HG02678 (cell line): ENCODE data around the gene PRKAG2.

Source experiments
- ATAC-seq: cut with Tn5 transposase; IDR thresholded peaks from one replicate; pipeline ENCODE4 v1.9.1; 2021; ENCODE audit warnings: mild to moderate bottlenecking, moderate library complexity; ENCODE audit not compliant: unreplicated experiment

The PRKAG2 gene

GRCh38 chr7:151776446-151776845 lies 100.5 kb downstream of the PRKAG2 start:
- ATAC-seq = no peak

- no peak for ATAC-seq
Observed at GRCh38 chr7:151775547-151776443, 101.1 kb downstream of the PRKAG2 start.

DNA sequence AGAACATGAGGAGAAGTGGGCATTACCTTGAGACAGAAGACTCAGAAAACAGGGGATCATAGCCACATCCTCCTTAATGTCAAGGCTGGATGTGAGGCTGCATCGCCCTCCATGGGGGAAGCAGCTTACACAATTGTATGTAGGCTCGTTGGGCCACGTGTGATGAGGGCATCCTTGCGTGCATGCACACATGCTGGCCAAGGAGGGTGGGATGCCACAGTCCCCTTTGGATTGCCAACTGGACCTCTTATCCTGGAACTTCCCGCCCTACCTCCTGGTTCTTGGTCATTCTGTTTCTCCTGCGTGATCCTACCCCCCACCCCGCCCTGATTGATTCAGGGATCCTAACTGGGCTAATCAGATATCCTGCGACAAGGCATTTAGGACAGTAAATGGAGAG lies 102.0 kb downstream of the PRKAG2 start:
- no peak for ATAC-seq

- ATAC-seq = no peak
Observed at GRCh38 chr7:151773797-151774196, 103.1 kb downstream of the PRKAG2 start.

GRCh38 chr7:151770232-151770631 lies 106.7 kb downstream of the PRKAG2 start:
- ATAC-seq = no peak

DNA sequence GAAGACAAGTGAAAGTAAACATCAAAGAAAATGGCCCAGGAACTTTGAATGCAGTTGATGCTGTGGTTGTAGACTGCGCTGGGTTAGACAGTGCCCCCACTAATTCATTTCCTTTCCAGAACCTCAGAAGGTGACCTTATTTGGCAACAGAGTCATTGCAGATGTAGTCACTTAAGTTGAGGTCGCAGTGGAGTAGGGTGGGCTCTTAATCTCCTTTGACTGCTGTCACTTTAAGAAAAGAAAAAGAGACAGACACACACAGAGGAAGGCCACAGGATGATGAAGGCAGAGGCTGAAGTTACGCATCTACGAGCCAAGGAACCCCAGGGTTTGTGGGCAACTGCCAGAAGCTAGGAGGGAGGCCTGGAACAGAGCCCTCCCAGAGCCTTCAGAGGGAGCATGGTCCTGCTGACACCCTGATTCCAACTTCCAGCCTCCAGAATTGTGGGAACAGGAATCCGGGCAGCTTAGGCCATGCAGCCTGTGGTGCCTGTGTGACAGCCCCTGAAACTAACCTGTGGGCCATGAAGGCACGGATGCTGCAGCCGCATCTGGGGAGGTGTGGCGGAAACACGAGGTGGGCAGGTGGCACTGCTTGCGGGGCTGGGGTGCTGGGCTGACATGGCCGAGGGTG lies 107.6 kb downstream of the PRKAG2 start:
- no peak for ATAC-seq

DNA sequence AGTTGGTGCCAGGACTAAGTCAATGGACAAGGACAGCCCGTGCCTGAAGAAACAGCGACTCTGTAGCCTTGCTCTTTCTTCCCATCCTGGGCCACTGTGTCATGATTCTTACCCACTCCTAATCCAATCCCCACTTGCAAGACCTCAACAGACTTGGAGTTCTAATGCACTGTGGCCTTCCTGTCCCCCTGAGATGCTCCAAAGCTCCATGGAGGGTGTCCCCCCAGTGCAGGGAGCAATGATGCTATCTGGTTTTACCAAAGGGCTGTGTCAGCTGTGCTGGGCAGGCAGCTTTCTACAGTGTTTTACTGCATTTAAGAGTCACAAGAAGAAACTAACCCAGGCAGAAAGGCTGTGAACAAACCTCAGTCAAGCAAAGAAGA lies 108.1 kb downstream of the PRKAG2 start:
- no peak for ATAC-seq

DNA sequence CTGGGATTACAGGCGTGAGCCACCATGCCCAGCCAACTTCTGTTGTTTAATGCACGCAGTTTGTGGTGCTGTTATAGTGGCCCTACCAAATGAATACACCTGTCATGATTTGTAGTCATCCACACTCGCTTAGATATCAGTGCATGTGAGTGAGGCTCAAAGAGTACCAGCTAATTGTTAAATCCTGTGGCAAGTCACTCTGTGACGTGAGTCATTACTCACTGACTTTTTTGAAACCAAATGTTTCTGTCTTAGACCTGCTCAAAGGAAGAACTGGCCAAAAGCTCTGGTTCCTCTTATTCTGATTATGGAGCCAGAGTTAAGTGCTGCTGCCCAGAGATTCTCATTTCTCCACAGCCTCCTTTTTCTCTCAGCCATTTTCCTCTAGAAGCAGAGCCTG lies 109.4 kb downstream of the PRKAG2 start:
- no peak for ATAC-seq

DNA sequence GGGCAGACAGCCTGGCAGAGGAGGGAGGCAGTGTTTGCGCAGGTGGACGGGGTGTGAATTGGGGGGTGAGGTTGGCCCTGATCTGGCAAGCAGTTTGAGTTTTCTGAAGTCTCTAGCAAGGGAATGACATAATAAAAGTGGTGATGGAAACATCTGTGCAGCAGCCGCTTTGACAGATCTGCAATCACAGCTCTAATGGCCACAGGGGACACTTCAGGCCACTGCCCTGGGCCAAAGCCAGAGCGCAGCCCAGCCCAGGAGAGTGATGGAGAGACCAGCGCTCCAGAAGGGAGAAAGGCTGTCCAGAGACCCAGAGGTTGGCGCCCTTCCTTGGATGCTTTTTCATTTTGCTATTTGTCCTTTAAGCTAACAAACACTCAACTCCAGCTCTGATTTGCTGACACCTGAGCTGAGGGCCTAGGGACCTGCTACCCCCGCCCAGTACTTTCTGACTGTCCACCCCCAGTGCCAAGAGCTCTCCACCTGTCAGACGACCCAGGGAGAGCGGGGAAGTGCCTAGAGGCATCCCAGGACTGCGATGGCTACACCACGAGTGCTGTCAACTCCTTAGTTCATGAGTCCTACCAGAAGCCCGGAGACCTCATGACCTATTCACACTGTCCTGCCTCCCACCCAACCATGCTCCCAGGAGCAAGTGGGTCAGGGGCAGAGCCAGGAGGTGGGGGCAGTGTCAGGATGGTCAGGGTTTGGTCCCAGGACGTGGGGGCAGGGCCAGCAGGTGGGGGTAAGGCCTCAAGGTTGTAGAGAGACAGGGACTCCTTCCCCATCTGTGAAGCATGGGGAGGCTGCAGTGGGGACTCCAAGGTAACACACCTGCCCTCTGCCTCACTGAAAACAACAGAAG lies 112.6 kb downstream of the PRKAG2 start:
- ATAC-seq = no peak

DNA sequence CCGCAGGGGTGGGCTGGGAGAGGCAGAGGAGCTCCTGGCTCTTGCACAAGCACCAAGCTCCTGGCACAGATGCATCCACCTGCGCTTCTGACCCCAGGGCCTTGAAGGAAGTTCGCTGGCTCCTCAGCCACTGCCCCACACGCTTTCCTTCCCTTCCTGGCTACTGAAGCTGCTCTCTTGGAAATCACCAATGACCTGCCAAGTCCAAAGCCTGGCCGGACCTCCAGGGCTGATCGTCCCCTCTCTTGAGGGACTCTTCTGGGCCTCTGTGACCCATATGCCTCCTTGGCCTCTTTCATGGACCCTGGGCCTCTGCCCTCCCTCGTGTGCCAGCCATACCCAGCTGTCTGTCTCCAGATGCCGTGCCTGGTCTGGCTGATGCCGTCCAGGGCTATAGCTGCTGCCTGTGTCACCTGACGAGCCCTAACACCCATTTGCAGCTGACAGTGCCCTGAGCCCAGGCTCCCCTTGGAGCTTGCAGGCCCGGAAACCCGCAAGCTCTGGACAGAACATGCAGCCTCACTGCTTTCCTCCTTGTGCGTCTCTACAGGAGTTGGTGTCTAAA lies 113.4 kb downstream of the PRKAG2 start:
- ATAC-seq = no peak

- no peak for ATAC-seq
Observed at GRCh38 chr7:151762583-151763245, 114.2 kb downstream of the PRKAG2 start.

DNA sequence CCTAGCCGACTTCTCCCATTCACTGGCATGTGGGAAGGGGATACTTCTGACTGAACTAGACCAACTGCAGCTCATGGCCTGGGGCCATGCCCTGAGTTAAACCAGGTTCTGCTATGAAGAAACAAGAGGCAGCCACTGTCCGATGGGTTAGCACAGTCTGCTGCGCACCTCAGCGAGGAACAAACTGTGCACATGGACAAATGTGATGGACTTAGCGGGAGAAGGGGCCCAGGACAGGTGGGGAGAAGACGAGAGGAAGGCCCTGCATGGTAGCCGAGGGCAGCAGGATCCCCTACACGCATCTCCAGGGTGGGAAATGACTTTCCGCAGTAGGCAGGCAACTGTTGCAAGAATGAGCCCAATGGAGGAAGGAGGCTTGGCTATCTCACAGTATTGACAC lies 115.0 kb downstream of the PRKAG2 start:
- no peak for ATAC-seq

DNA sequence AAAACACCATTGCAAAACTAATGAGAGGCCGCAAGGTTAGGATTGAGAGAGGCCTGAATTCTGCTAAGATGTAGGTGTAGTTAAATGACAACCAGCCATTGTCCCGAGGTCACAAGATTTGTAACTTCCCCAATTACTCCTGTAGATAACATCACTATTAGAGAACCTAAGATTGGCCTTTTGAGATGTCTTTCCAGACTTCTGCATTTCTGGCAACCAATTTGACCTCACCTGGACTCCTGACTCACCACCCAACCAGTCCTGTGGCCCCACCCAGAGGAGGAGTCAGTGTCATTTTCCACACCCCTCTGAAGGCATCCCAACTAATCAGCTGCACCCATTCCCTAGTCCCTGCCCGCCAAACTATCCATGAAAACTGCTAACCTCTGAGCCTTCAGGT lies 115.7 kb downstream of the PRKAG2 start:
- ATAC-seq = no peak

- no peak for ATAC-seq
Observed at GRCh38 chr7:151759591-151760042, 117.3 kb downstream of the PRKAG2 start.

- ATAC-seq = no peak
Observed at GRCh38 chr7:151758622-151759540, 118.0 kb downstream of the PRKAG2 start.

DNA sequence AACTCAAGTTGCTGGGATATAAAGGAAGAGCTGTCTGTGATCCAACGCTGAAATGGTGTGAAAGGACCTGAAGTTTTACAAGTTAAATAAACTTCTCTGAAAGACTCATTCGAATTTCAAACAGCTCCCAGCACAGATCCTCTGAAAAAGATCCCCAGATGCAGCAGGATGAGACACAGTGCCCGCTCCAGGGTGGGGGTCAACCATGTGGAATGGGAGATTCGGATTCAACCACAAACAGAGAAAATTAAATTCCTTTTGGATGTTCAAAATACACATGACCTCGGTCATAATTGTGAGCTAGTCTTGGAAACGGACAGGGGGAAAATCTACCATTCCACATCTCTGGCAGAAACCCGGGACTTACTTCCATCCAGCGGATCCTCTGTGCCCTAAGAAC lies 119.6 kb downstream of the PRKAG2 start:
- ATAC-seq = no peak

- ATAC-seq = no peak
Observed at GRCh38 chr7:151756866-151757265, 120.0 kb downstream of the PRKAG2 start.

DNA sequence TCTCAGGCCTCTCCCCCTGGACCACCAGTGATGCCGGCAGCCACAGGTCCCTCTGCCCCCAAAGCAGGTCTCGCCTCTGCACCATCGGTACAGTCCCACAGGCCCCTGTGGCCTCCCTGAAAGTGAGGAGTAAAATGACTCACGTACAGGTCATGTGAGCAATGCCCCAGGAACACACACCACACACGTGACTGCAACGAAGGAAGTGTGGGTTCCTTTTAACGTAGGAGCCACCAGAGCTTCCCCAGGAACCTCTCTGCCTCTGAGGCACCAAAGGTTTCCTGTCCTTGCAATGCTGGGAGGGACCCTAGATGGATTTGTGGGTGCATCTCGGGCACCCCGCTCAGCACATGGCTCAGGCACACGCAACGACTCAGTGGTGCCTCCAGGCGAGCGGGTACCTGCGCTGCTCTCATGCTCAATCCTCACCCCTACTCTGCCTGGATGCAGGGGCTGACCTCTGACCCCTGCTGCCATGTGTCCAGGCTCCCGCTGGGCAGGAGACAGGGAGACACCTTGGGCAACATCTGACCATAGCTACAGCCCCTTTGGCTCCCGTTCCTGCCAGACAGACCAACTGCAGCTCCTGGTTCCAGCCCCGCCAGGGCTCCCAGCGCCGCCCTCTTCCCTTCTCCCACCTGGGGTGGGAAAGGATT lies 120.7 kb downstream of the PRKAG2 start:
- peak; percentile 60 for ATAC-seq
